ENCODE results near the gene ERC2. TPM values are rescaled to one million over a fixed set of nuclear protein-coding genes. Genes with fewer than 3 reads are reported as not detected.

Gene ERC2
- total RNA-seq, 2 donors from 2014 or later, result 16.1 to 22.8 TPM

- WGBS, 2 experiments (ENCODE audit: insufficient coverage in 1 of 2, insufficient read length in 1 of 2), result 78 to 92% methylated on average over 1 to 2 of the region's 2 CpGs
- Mint-ChIP-seq H3K4me3 (no peak overlapping the region), H3K27ac (no peak overlapping the region), H3K9me3 (no peaks in the 10 kb centered on the region), H3K4me1 (peaks cover 46% of the 10 kb centered on the region), H3K36me3 (ENCODE audit: low read depth) (no peaks in the 10 kb centered on the region), H3K27me3 (ENCODE audit: insufficient read depth) (peaks cover 3% of the 10 kb centered on the region)
- H3K36me3 ChIP-seq (ENCODE audit: control insufficient read depth, insufficient read depth, low read length), result no peaks in the 10 kb centered on the region
- H3K4me1 ChIP-seq (ENCODE audit: control insufficient read depth, insufficient read depth, low read length), result peaks cover 30% of the 10 kb centered on the region
- H3K4me3 ChIP-seq (ENCODE audit: low read length), result peak overlapping the region; percentile 27
- no peak for DNase-seq
- TF ChIP-seq CTCF (conservative IDR thresholded peaks at IDR 0.05), result no peak
- no peak overlapping the region for H3K9ac ChIP-seq (ENCODE audit: extremely low read depth, low read length, poor library complexity, severe bottlenecking)
- H3K27me3 ChIP-seq (ENCODE audit: control insufficient read depth, insufficient read depth, low read length, poor library complexity, severe bottlenecking), result peaks cover 5% of the 10 kb centered on the region
- no peaks in the 10 kb centered on the region for H3K9me3 ChIP-seq (ENCODE audit: control insufficient read depth, low read length)
- no peak overlapping the region for H3K27ac ChIP-seq (ENCODE audit: low read depth, low read length)
Measured at GRCh38 chr3:55789516-55789915, 678.8 kb downstream of the ERC2 start.

GRCh38 chr3:55782807-55783206 lies 685.5 kb downstream of the ERC2 start:
- Mint-ChIP-seq H3K36me3 (ENCODE audit: low read depth) (no peaks in the 10 kb centered on the region), H3K27me3 (ENCODE audit: insufficient read depth) (peaks cover 9% of the 10 kb centered on the region), H3K4me3 (no peak overlapping the region), H3K4me1 (peaks cover 24% of the 10 kb centered on the region), H3K27ac (no peak overlapping the region), H3K9me3 (no peaks in the 10 kb centered on the region)
- no peaks in the 10 kb centered on the region for H3K36me3 ChIP-seq (ENCODE audit: control insufficient read depth, insufficient read depth, low read length)
- H3K9ac ChIP-seq (ENCODE audit: extremely low read depth, low read length, poor library complexity, severe bottlenecking), result no peak overlapping the region
- peaks cover 7% of the 10 kb centered on the region for H3K27me3 ChIP-seq (ENCODE audit: control insufficient read depth, insufficient read depth, low read length, poor library complexity, severe bottlenecking)
- peaks cover 5% of the 10 kb centered on the region for H3K4me1 ChIP-seq (ENCODE audit: control insufficient read depth, insufficient read depth, low read length)
- no peak overlapping the region for H3K27ac ChIP-seq (ENCODE audit: low read depth, low read length)
- no peaks in the 10 kb centered on the region for H3K9me3 ChIP-seq (ENCODE audit: control insufficient read depth, low read length)
- TF ChIP-seq CTCF (conservative IDR thresholded peaks at IDR 0.05), result no peak
- 86 to 95% methylated on average over 2 to 3 of the region's 3 CpGs for WGBS, 2 experiments (ENCODE audit: insufficient coverage in 1 of 2, insufficient read length in 1 of 2)
- no peak for DNase-seq
- H3K4me3 ChIP-seq (ENCODE audit: low read length), result no peak overlapping the region

- 83 to 92% methylated on average over 2 to 4 of the region's 4 CpGs for WGBS, 2 experiments (ENCODE audit: insufficient coverage in 1 of 2, insufficient read length in 1 of 2)
- no peak for DNase-seq
- Histone ChIP-seq H3K27me3 (ENCODE audit: control insufficient read depth, insufficient read depth, low read length, poor library complexity, severe bottlenecking) (peaks cover 7% of the 10 kb centered on the region), H3K9me3 (ENCODE audit: control insufficient read depth, low read length) (no peaks in the 10 kb centered on the region), H3K9ac (ENCODE audit: extremely low read depth, low read length, poor library complexity, severe bottlenecking) (no peak overlapping the region), H3K27ac (ENCODE audit: low read depth, low read length) (no peak overlapping the region), H3K4me3 (ENCODE audit: low read length) (no peak overlapping the region), H3K36me3 (ENCODE audit: control insufficient read depth, insufficient read depth, low read length) (no peaks in the 10 kb centered on the region), H3K4me1 (ENCODE audit: control insufficient read depth, insufficient read depth, low read length) (peaks cover 5% of the 10 kb centered on the region)
- Mint-ChIP-seq H3K27ac (no peak overlapping the region), H3K9me3 (no peaks in the 10 kb centered on the region), H3K4me3 (no peak overlapping the region), H3K27me3 (ENCODE audit: insufficient read depth) (peaks cover 9% of the 10 kb centered on the region), H3K4me1 (peaks cover 21% of the 10 kb centered on the region), H3K36me3 (ENCODE audit: low read depth) (no peaks in the 10 kb centered on the region)
- no peak for TF ChIP-seq CTCF (conservative IDR thresholded peaks at IDR 0.05)
Measured at GRCh38 chr3:55782351-55782750, 685.9 kb downstream of the ERC2 start.
